Endothelial cell of umbilical vein (primary cell): ENCODE data around the gene MZB1.

ENCODE experiments used
- POLR2A ChIP-seq: IDR thresholded peaks from 2 replicates; pipeline ENCODE4 v1.6.1; 2012; ENCODE audit warnings: low read depth, mild to moderate bottlenecking, control low read depth, low read length
- TF ChIP-seq, protein P1 (sequence below), 2 donors: IDR thresholded peaks; 1 replicate in 1 of 2; 2 replicates in 1 of 2; pipeline ENCODE4 v1.5.1; 2011; ENCODE audit warnings: low read length in 2 of 2, mild to moderate bottlenecking in 2 of 2, moderate library complexity in 2 of 2, control low read depth in 1 of 2, inconsistent platforms in 1 of 2, low read depth in 1 of 2; ENCODE audit not compliant: insufficient read depth in 1 of 2; ENCODE audit errors: extremely low read depth in 1 of 2

GRCh38 chr5:139404484-139404840 lies 14.7 kb upstream of the MZB1 start:
- TF ChIP-seq, protein P1, sequence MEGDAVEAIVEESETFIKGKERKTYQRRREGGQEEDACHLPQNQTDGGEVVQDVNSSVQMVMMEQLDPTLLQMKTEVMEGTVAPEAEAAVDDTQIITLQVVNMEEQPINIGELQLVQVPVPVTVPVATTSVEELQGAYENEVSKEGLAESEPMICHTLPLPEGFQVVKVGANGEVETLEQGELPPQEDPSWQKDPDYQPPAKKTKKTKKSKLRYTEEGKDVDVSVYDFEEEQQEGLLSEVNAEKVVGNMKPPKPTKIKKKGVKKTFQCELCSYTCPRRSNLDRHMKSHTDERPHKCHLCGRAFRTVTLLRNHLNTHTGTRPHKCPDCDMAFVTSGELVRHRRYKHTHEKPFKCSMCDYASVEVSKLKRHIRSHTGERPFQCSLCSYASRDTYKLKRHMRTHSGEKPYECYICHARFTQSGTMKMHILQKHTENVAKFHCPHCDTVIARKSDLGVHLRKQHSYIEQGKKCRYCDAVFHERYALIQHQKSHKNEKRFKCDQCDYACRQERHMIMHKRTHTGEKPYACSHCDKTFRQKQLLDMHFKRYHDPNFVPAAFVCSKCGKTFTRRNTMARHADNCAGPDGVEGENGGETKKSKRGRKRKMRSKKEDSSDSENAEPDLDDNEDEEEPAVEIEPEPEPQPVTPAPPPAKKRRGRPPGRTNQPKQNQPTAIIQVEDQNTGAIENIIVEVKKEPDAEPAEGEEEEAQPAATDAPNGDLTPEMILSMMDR (IDR thresholded peaks at IDR 0.05; ENCODE audit: extremely low read depth in 1 of 2, insufficient read depth in 1 of 2, low read depth in 1 of 2, low read length in 2 of 2) = no peak
- no peak for TF ChIP-seq POLR2A
